GM21381 (cell line): Measurements from ENCODE around the gene DOK7.
"Not testable (repeated sequence)": the region's sequence is repeated elsewhere in the genome, so short reads cannot be mapped to it uniquely, and the experiment has no call there.

Experiments used
- ATAC-seq: cut with Tn5 transposase; IDR thresholded peaks from one replicate; pipeline ENCODE4 v1.9.1; 2021; ENCODE audit warnings: mild to moderate bottlenecking, moderate library complexity; ENCODE audit not compliant: unreplicated experiment

DOK7 gene

GRCh38 chr4:3459156-3459555, 4.0 kb upstream of the DOK7 start:
- not testable (repeated sequence) for ATAC-seq

- ATAC-seq, result no peak
These were observed 2.2 kb upstream of the DOK7 start for GRCh38 chr4:3460926-3461325.

GRCh38 chr4:3461515-3462291, 1.4 kb upstream of the DOK7 start:
- no peak for ATAC-seq

GRCh38 chr4:3462321-3462789, 751 bp upstream of the DOK7 start:
- no peak for ATAC-seq

GRCh38 chr4:3463556-3464348, 646 bp downstream of the DOK7 start:
- ATAC-seq, result no peak

GRCh38 chr4:3464349-3464905, 1.3 kb downstream of the DOK7 start:
- no peak for ATAC-seq

- no peak for ATAC-seq
These were observed 2.0 kb downstream of the DOK7 start for GRCh38 chr4:3464911-3465697.

GRCh38 chr4:3465698-3466671, 2.9 kb downstream of the DOK7 start:
- no peak for ATAC-seq

GRCh38 chr4:3466691-3467600, 3.8 kb downstream of the DOK7 start:
- no peak for ATAC-seq

- no peak for ATAC-seq
These were observed 4.5 kb downstream of the DOK7 start for GRCh38 chr4:3467601-3468031.

GRCh38 chr4:3468154-3468553, 5.0 kb downstream of the DOK7 start:
- no peak for ATAC-seq

- ATAC-seq, result no peak
These were observed 5.7 kb downstream of the DOK7 start for GRCh38 chr4:3468804-3469203.

- ATAC-seq, result no peak
These were observed 6.5 kb downstream of the DOK7 start for GRCh38 chr4:3469386-3470243.

GRCh38 chr4:3470244-3471097, 7.4 kb downstream of the DOK7 start:
- no peak for ATAC-seq

GRCh38 chr4:3471098-3471760, 8.1 kb downstream of the DOK7 start:
- ATAC-seq, result no peak

GRCh38 chr4:3471886-3472285, 8.8 kb downstream of the DOK7 start:
- no peak for ATAC-seq
